ENCODE results near the gene ST6GALNAC5.

DNA sequence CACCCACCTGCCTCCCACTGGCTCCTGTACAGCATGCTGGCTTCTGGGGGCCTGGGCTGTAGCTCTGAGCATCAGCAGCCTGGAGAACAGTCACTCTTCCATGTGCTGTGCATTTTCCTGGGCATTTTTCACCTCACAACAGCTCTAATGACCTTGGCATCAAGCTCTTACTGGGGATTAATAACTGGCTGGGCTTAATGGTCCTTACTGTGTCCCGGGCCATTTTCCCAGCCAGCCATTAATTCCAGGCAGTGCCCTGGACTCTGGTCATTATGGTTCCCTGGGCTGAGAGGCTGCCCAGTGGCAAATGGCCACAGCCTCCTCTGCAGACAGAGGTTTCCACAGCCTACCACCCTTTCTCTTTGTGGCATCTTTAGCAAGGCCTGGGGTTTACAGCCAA is 171.8 kb downstream of the ST6GALNAC5 start:
- TF ChIP-seq FOXM1 (CRISPR knock-in tag; IDR thresholded peaks at IDR 0.05) (no peak), ZKSCAN1 (IDR thresholded peaks at IDR 0.05; ENCODE audit: low read length) (no peak), ZBTB1 (CRISPR knock-in tag; IDR thresholded peaks at IDR 0.05; ENCODE audit: borderline replicate concordance) (no peak)
- TF ChIP-seq, protein P1, sequence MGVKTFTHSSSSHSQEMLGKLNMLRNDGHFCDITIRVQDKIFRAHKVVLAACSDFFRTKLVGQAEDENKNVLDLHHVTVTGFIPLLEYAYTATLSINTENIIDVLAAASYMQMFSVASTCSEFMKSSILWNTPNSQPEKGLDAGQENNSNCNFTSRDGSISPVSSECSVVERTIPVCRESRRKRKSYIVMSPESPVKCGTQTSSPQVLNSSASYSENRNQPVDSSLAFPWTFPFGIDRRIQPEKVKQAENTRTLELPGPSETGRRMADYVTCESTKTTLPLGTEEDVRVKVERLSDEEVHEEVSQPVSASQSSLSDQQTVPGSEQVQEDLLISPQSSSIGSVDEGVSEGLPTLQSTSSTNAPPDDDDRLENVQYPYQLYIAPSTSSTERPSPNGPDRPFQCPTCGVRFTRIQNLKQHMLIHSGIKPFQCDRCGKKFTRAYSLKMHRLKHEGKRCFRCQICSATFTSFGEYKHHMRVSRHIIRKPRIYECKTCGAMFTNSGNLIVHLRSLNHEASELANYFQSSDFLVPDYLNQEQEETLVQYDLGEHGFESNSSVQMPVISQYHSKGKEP (CRISPR knock-in tag; IDR thresholded peaks at IDR 0.05) = no peak

All from HepG2 (cell line).